Measurements from ENCODE around the gene S100A12.

- TF ChIP-seq CTCF (IDR thresholded peaks at IDR 0.05) = no peak
- no peak for TF ChIP-seq POLR2A (IDR thresholded peaks at IDR 0.05)
Measured at GRCh38 chr1:153395776-153396175, 20.4 kb upstream of the S100A12 start.
